OCI-LY3 (cell line): ENCODE results near the gene LGALS3.

Experiments used
- H2AFZ ChIP-seq: fragments of 200-600, 300-600 bp; shearing (Covaris generic); 2 replicates; pipeline ENCODE4 v1.6.0; 2014; ENCODE audit warnings: antibody characterized with exemption, low read depth, low read length
- H3K27ac ChIP-seq: fragments of 200-600, 300-600 bp; sonication (generic); 2 replicates; pipeline ENCODE4 v1.5.1; 2014; ENCODE audit warnings: mild to moderate bottlenecking, low read length, moderate library complexity, mixed read lengths
- H3K27me3 ChIP-seq: fragments of 200-600, 300-600 bp; sonication (generic); 2 replicates; pipeline ENCODE4 v1.6.1; 2014; ENCODE audit warnings: low read depth, low read length, mixed read lengths
- H3K36me3 ChIP-seq: fragments of 200-600, 300-600 bp; sonication (generic); replicated peaks from 2 replicates; pipeline ENCODE3; 2014; ENCODE audit warnings: low read depth, low read length, mixed read lengths
- H3K4me1 ChIP-seq: fragments of 300-600, 200-600 bp; sonication (generic); 2 replicates; pipeline ENCODE4 v1.6.1; 2014; ENCODE audit warnings: low read length, mixed read lengths
- H3K4me2 ChIP-seq: fragments of 200-600, 300-600 bp; sonication (generic); 2 replicates; pipeline ENCODE4 v1.6.1; 2014; ENCODE audit warnings: low read length, mixed read lengths
- H3K4me3 ChIP-seq: fragments of 300-600, 200-600 bp; sonication (generic); 2 replicates; pipeline ENCODE4 v1.5.1; 2014; ENCODE audit warnings: antibody characterized with exemption, mild to moderate bottlenecking, low read length, moderate library complexity
- H3K79me2 ChIP-seq: fragments of 300-600, 200-600 bp; shearing (Covaris generic); 2 replicates; pipeline ENCODE4 v1.6.1; 2014; ENCODE audit warnings: mild to moderate bottlenecking, low read length, mixed read lengths
- H3K9ac ChIP-seq: fragments of 300-600, 200-600 bp; shearing (Covaris generic); 2 replicates; pipeline ENCODE4 v1.6.0; 2014; ENCODE audit warnings: mild to moderate bottlenecking, low read length, moderate library complexity
- H3K9me3 ChIP-seq: fragments of 200-600, 300-600 bp; shearing (Covaris generic); 2 replicates; pipeline ENCODE4 v1.6.1; 2014; ENCODE audit warnings: low read length, mixed read lengths; ENCODE audit not compliant: insufficient read depth
- H4K20me1 ChIP-seq: fragments of 200-600, 300-600 bp; sonication (generic); 2 replicates; pipeline ENCODE4 v1.6.1; 2016; ENCODE audit warnings: low read length, mixed read lengths; ENCODE audit not compliant: insufficient read depth
- CTCF ChIP-seq: fragments of 200-600, 300-600 bp; sonication (generic); IDR thresholded peaks from 2 replicates; pipeline ENCODE4 v1.5.1; 2014; ENCODE audit warnings: antibody characterized with exemption, low read length, low read depth
- EZH2phosphoT487 ChIP-seq: fragments of 200-600 bp; shearing (Covaris generic); IDR thresholded peaks from 2 replicates; pipeline ENCODE4 v1.6.1; 2018; ENCODE audit warnings: antibody characterized with exemption, mixed run types, low read depth

Gene LGALS3

GRCh38 chr14:55107766-55108554 is 21.1 kb upstream of the LGALS3 start:
- 0 out of 2 replicates have a peak overlapping the region, but pooled peaks have one; percentile 21 for H2AFZ ChIP-seq

GRCh38 chr14:55109836-55110235 is 19.2 kb upstream of the LGALS3 start:
- Histone ChIP-seq H3K9me3 (no peaks in the 10 kb centered on the region), H3K79me2 (no peaks in the 10 kb centered on the region), H3K4me1 (no peaks in the 10 kb centered on the region), H3K27ac (no peak overlapping the region), H4K20me1 (no peaks in the 10 kb centered on the region), H3K27me3 (0 out of 2 replicates have a peak, but pooled peaks cover 2% of the 10 kb centered on the region), H3K4me3 (no peak overlapping the region), H2AFZ (no peak overlapping the region), H3K9ac (no peak overlapping the region), H3K36me3 (no peaks in the 10 kb centered on the region), H3K4me2 (no peak overlapping the region)
- TF ChIP-seq CTCF = no peak
- no peak for TF ChIP-seq EZH2phosphoT487

More at GRCh38 chr14:55107766-55108554, 21.1 kb upstream of the LGALS3 start:
- Histone ChIP-seq H3K27me3 (no peaks in the 10 kb centered on the region), H3K4me1 (peaks cover 14% of the 10 kb centered on the region), H3K36me3 (no peaks in the 10 kb centered on the region), H3K4me2 (no peak overlapping the region), H4K20me1 (no peaks in the 10 kb centered on the region), H3K9me3 (no peaks in the 10 kb centered on the region), H3K4me3 (no peak overlapping the region), H3K79me2 (no peaks in the 10 kb centered on the region), H3K9ac (no peak overlapping the region), H3K27ac (no peak overlapping the region)
- no peak for TF ChIP-seq CTCF
- TF ChIP-seq EZH2phosphoT487 = no peak

GRCh38 chr14:55111122-55111708 is 17.8 kb upstream of the LGALS3 start:
- Histone ChIP-seq H4K20me1 (no peaks in the 10 kb centered on the region), H3K4me2 (no peak overlapping the region), H3K79me2 (no peaks in the 10 kb centered on the region), H3K27ac (no peak overlapping the region), H3K27me3 (0 out of 2 replicates have a peak, but pooled peaks cover 2% of the 10 kb centered on the region), H3K4me1 (no peaks in the 10 kb centered on the region), H3K36me3 (no peaks in the 10 kb centered on the region), H3K9ac (no peak overlapping the region), H2AFZ (no peak overlapping the region), H3K9me3 (no peaks in the 10 kb centered on the region), H3K4me3 (no peak overlapping the region)
- no peak for TF ChIP-seq CTCF
- TF ChIP-seq EZH2phosphoT487 = no peak

- Histone ChIP-seq H3K27ac (no peak overlapping the region), H3K9ac (no peak overlapping the region), H3K36me3 (no peaks in the 10 kb centered on the region), H3K4me2 (no peak overlapping the region), H3K4me1 (no peaks in the 10 kb centered on the region), H3K9me3 (no peaks in the 10 kb centered on the region), H2AFZ (no peak overlapping the region), H3K4me3 (no peak overlapping the region), H3K79me2 (no peaks in the 10 kb centered on the region), H4K20me1 (no peaks in the 10 kb centered on the region), H3K27me3 (0 out of 2 replicates have a peak, but pooled peaks cover 2% of the 10 kb centered on the region)
- no peak for TF ChIP-seq CTCF
- TF ChIP-seq EZH2phosphoT487 = no peak
These were observed 14.3 kb upstream of the LGALS3 start for GRCh38 chr14:55114720-55115119.
